ENCODE results near the gene AMBRA1. TPM values are rescaled to one million over a fixed set of nuclear protein-coding genes. Genes with fewer than 3 reads are reported as not detected.

Gene AMBRA1
- total RNA-seq, 1 donor from 2014 or later, result 29.4 TPM

GRCh38 chr11:46356924-46357482 lies 236.8 kb downstream of the AMBRA1 start:
- Histone ChIP-seq H2AFZ (ENCODE audit: low read depth, low read length) (no peak overlapping the region), H3K4me3 (ENCODE audit: insufficient read depth, low read depth, low read length) (no peak overlapping the region), H3K4me1 (ENCODE audit: insufficient read depth, low read length) (peaks cover 13% of the 10 kb centered on the region), H3K36me3 (ENCODE audit: insufficient read depth, low read length) (no peaks in the 10 kb centered on the region), H3K9ac (ENCODE audit: low read length) (no peak overlapping the region), H3K79me2 (ENCODE audit: insufficient read depth, low read length) (peaks cover 65% of the 10 kb centered on the region), H3K4me2 (ENCODE audit: low read length) (no peak overlapping the region), H3K27ac (ENCODE audit: low read depth, low read length) (no peak overlapping the region), H4K20me1 (ENCODE audit: insufficient read depth, low read length) (peaks cover 62% of the 10 kb centered on the region), H3K9me3 (ENCODE audit: insufficient read depth, low read depth, low read length) (no peaks in the 10 kb centered on the region), H3K27me3 (ENCODE audit: insufficient read depth, low read length) (no peaks in the 10 kb centered on the region)
- Mint-ChIP-seq H3K9me3 (ENCODE audit: unreplicated experiment) (no peaks in the 10 kb centered on the region), H3K27me3 (ENCODE audit: low read depth, unreplicated experiment) (no peaks in the 10 kb centered on the region), H3K36me3 (ENCODE audit: low read depth, unreplicated experiment) (peaks cover 6% of the 10 kb centered on the region), H3K4me3 (ENCODE audit: unreplicated experiment) (peak overlapping the region; percentile 47), H3K4me1 (ENCODE audit: low read depth, unreplicated experiment) (peaks cover 13% of the 10 kb centered on the region), H3K27ac (ENCODE audit: unreplicated experiment) (peak overlapping the region; percentile 77)
- TF ChIP-seq EZH2 (IDR thresholded peaks at IDR 0.05; ENCODE audit: insufficient read depth, low read length) (no peak), CTCF (IDR thresholded peaks at IDR 0.05; ENCODE audit: insufficient read depth, low read depth, low read length) (no peak)
- FAIRE-seq, result no peak
- DNase-seq (ENCODE audit: low read depth), result peak; percentile 29

GRCh38 chr11:46353698-46354097 lies 240.1 kb downstream of the AMBRA1 start:
- TF ChIP-seq CTCF (IDR thresholded peaks at IDR 0.05; ENCODE audit: insufficient read depth, low read depth, low read length), result no peak
- TF ChIP-seq EZH2 (IDR thresholded peaks at IDR 0.05; ENCODE audit: insufficient read depth, low read length), result no peak
- H3K27ac ChIP-seq (ENCODE audit: low read depth, low read length), result no peak overlapping the region
- DNase-seq (ENCODE audit: low read depth) (no peak), FAIRE-seq (no peak)
- H3K9ac ChIP-seq (ENCODE audit: low read length), result no peak overlapping the region
- H2AFZ ChIP-seq (ENCODE audit: low read depth, low read length), result no peak overlapping the region
- peaks cover 80% of the 10 kb centered on the region for H3K79me2 ChIP-seq (ENCODE audit: insufficient read depth, low read length)
- Mint-ChIP-seq H3K36me3 (ENCODE audit: low read depth, unreplicated experiment) (peaks cover 6% of the 10 kb centered on the region), H3K27ac (ENCODE audit: unreplicated experiment) (no peak overlapping the region), H3K4me3 (ENCODE audit: unreplicated experiment) (no peak overlapping the region), H3K9me3 (ENCODE audit: unreplicated experiment) (no peaks in the 10 kb centered on the region), H3K4me1 (ENCODE audit: low read depth, unreplicated experiment) (peaks cover 17% of the 10 kb centered on the region), H3K27me3 (ENCODE audit: low read depth, unreplicated experiment) (no peaks in the 10 kb centered on the region)
- H3K4me3 ChIP-seq (ENCODE audit: insufficient read depth, low read depth, low read length), result no peak overlapping the region
- H3K4me1 ChIP-seq (ENCODE audit: insufficient read depth, low read length), result peaks cover 4% of the 10 kb centered on the region
- H3K36me3 ChIP-seq (ENCODE audit: insufficient read depth, low read length), result no peaks in the 10 kb centered on the region
- no peaks in the 10 kb centered on the region for H3K9me3 ChIP-seq (ENCODE audit: insufficient read depth, low read depth, low read length)
- H3K27me3 ChIP-seq (ENCODE audit: insufficient read depth, low read length), result no peaks in the 10 kb centered on the region
- peaks cover 78% of the 10 kb centered on the region for H4K20me1 ChIP-seq (ENCODE audit: insufficient read depth, low read length)
- H3K4me2 ChIP-seq (ENCODE audit: low read length), result no peak overlapping the region

GRCh38 chr11:46352063-46352841 lies 241.6 kb downstream of the AMBRA1 start:
- no peak overlapping the region for H3K27ac Mint-ChIP-seq (ENCODE audit: unreplicated experiment)
- peaks cover 85% of the 10 kb centered on the region for H3K79me2 ChIP-seq (ENCODE audit: insufficient read depth, low read length)
- TF ChIP-seq CTCF (IDR thresholded peaks at IDR 0.05; ENCODE audit: insufficient read depth, low read depth, low read length) (peak; percentile 53), EZH2 (IDR thresholded peaks at IDR 0.05; ENCODE audit: insufficient read depth, low read length) (no peak)

More at GRCh38 chr11:46352063-46352841, 241.6 kb downstream of the AMBRA1 start:
- peaks cover 6% of the 10 kb centered on the region for H3K36me3 Mint-ChIP-seq (ENCODE audit: low read depth, unreplicated experiment)
- Histone ChIP-seq H3K9ac (ENCODE audit: low read length) (no peak overlapping the region), H3K4me2 (ENCODE audit: low read length) (no peak overlapping the region), H3K27me3 (ENCODE audit: insufficient read depth, low read length) (no peaks in the 10 kb centered on the region), H2AFZ (ENCODE audit: low read depth, low read length) (no peak overlapping the region), H3K36me3 (ENCODE audit: insufficient read depth, low read length) (no peaks in the 10 kb centered on the region), H3K4me1 (ENCODE audit: insufficient read depth, low read length) (peaks cover 12% of the 10 kb centered on the region), H3K9me3 (ENCODE audit: insufficient read depth, low read depth, low read length) (no peaks in the 10 kb centered on the region), H3K4me3 (ENCODE audit: insufficient read depth, low read depth, low read length) (no peak overlapping the region), H4K20me1 (ENCODE audit: insufficient read depth, low read length) (peaks cover 81% of the 10 kb centered on the region), H3K27ac (ENCODE audit: low read depth, low read length) (no peak overlapping the region)
- H3K4me3 Mint-ChIP-seq (ENCODE audit: unreplicated experiment), result no peak overlapping the region
- no peaks in the 10 kb centered on the region for H3K27me3 Mint-ChIP-seq (ENCODE audit: low read depth, unreplicated experiment)
- DNase-seq (ENCODE audit: low read depth), result no peak
- peaks cover 20% of the 10 kb centered on the region for H3K4me1 Mint-ChIP-seq (ENCODE audit: low read depth, unreplicated experiment)
- H3K9me3 Mint-ChIP-seq (ENCODE audit: unreplicated experiment), result no peaks in the 10 kb centered on the region
- FAIRE-seq, result no peak
